H1 (cell line): ENCODE measurements around the gene WWC1. TPM values are rescaled to one million over a fixed set of nuclear protein-coding genes. Genes with fewer than 3 reads are reported as not detected.

Experiments used
- CTCF ChIA-PET: fragments of 300-600 bp; sonication (Branson Sonifier 250); formaldehyde crosslinking; loops from one replicate; lab custom pipeline; 2021; ENCODE audit not compliant: partially characterized antibody; lab: Charles Lee
- POLR2A ChIA-PET: fragments of 300-600 bp; sonication (Branson Sonifier 250); formaldehyde crosslinking; loops from one replicate; lab custom pipeline; 2021; ENCODE audit warnings: inconsistent platforms; ENCODE audit not compliant: partially characterized antibody; lab: Charles Lee
- DNase-seq, 2 experiments: peaks; one replicate each; pipeline versions ENCODE4 v3.0.0 to v3.0.0-alpha.2; 2010 to 2022; ENCODE audit warnings: low spot score in 2 of 2, low read depth in 1 of 2, mixed read lengths in 1 of 2
- FAIRE-seq: peaks from 2 replicates; lab custom pipeline; 2011; peaks lifted over from hg19 to GRCh38; lab: Jason Lieb, UNC
- H2AFZ ChIP-seq: 2 replicates; pipeline ENCODE4 v1.8.1; 2012; ENCODE audit warnings: low read length, inconsistent platforms
- H2AK5ac ChIP-seq: 2 replicates; pipeline ENCODE4 v1.6.1; 2013; ENCODE audit warnings: low read depth, low read length
- H2BK120ac ChIP-seq: replicated peaks from 2 replicates; pipeline ENCODE3; 2013; ENCODE audit warnings: low read depth, low read length, inconsistent platforms
- H2BK12ac ChIP-seq: 2 replicates; pipeline ENCODE4 v1.6.1; 2013; ENCODE audit warnings: low read depth, low read length
- H2BK15ac ChIP-seq: 2 replicates; pipeline ENCODE4 v1.6.1; 2013; ENCODE audit warnings: low read length
- H2BK20ac ChIP-seq: 2 replicates; pipeline ENCODE4 v1.6.1; 2013; ENCODE audit warnings: low read length
- H2BK5ac ChIP-seq: 2 replicates; pipeline ENCODE4 v1.6.1; 2013; ENCODE audit warnings: low read depth, low read length
- H3K14ac ChIP-seq: 2 replicates; pipeline ENCODE4 v1.6.1; 2013; ENCODE audit warnings: inconsistent platforms; ENCODE audit not compliant: insufficient read length
- H3K18ac ChIP-seq: 2 replicates; pipeline ENCODE4 v1.6.1; 2013; ENCODE audit warnings: low read length; ENCODE audit errors: extremely low read depth
- H3K23ac ChIP-seq: 2 replicates; pipeline ENCODE4 v1.6.1; 2013; ENCODE audit warnings: inconsistent platforms; ENCODE audit not compliant: insufficient read length
- H3K23me2 ChIP-seq: 2 replicates; pipeline ENCODE4 v1.6.1; 2013; ENCODE audit warnings: low read depth, low read length
- H3K27ac ChIP-seq: 2 replicates; pipeline ENCODE4 v1.6.1; 2011; ENCODE audit warnings: low read depth, low read length, inconsistent platforms
- H3K27me3 ChIP-seq, 4 experiments: replicated peaks in 1 of 4; 1 replicate in 1 of 4; 2 replicates in 3 of 4; pipeline versions ENCODE4 v1.6.1 to v1.8.1; 2011 to 2013; ENCODE audit warnings: low read length in 3 of 4, mild to moderate bottlenecking in 3 of 4, inconsistent platforms in 2 of 4, mixed read lengths in 2 of 4, moderate library complexity in 1 of 4; ENCODE audit not compliant: control insufficient read depth in 3 of 4, insufficient read depth in 3 of 4; ENCODE audit errors: extremely low read depth in 1 of 4
- H3K36me3 ChIP-seq, 4 experiments: 2 replicates each; pipeline versions ENCODE4 v1.6.1 to v1.8.1; 2011 to 2013; ENCODE audit warnings: mild to moderate bottlenecking in 4 of 4, low read length in 3 of 4, moderate library complexity in 2 of 4, control low read depth in 1 of 4, inconsistent platforms in 1 of 4; ENCODE audit not compliant: insufficient read depth in 4 of 4, control insufficient read depth in 2 of 4
- H3K4ac ChIP-seq: replicated peaks from 2 replicates; pipeline ENCODE3; 2013; ENCODE audit warnings: low read length, low read depth, mixed read lengths, inconsistent platforms; ENCODE audit not compliant: insufficient read length
- H3K4me1 ChIP-seq, 4 experiments: replicated peaks in 1 of 4; 1 replicate in 1 of 4; 2 replicates in 3 of 4; pipeline versions ENCODE4 v1.6.1 to v1.8.1; 2011 to 2013; ENCODE audit warnings: low read length in 3 of 4, inconsistent platforms in 2 of 4, mixed read lengths in 1 of 4; ENCODE audit not compliant: insufficient read depth in 4 of 4, control insufficient read depth in 3 of 4
- H3K4me2 ChIP-seq, 2 experiments: 2 replicates each; pipeline versions ENCODE4 v1.6.1 to v1.8.1; 2011 to 2013; ENCODE audit warnings: low read depth in 2 of 2, low read length in 2 of 2, control low read depth in 1 of 2, inconsistent platforms in 1 of 2, mild to moderate bottlenecking in 1 of 2; ENCODE audit not compliant: insufficient read depth in 1 of 2
- H3K4me3 ChIP-seq, 4 experiments: fragments of 200-600, 300-600 bp in 1 of 4; sonication (generic), shearing (Covaris generic), sonication (Bioruptor Twin) in 1 of 4; 2 replicates each; pipeline versions ENCODE4 v1.5.1 to v1.8.1; 2011 to 2016; ENCODE audit warnings: low read length in 4 of 4, low read depth in 3 of 4, control low read depth in 2 of 4, inconsistent platforms in 2 of 4, mild to moderate bottlenecking in 2 of 4, mixed read lengths in 1 of 4, moderate library complexity in 1 of 4; ENCODE audit not compliant: insufficient read depth in 2 of 4; ENCODE audit errors: extremely low read depth in 1 of 4
- H3K56ac ChIP-seq: replicated peaks from 2 replicates; pipeline ENCODE3; 2013; ENCODE audit warnings: low read depth, mild to moderate bottlenecking, mixed read lengths, low read length, inconsistent platforms; ENCODE audit not compliant: insufficient read length
- H3K79me1 ChIP-seq: 2 replicates; pipeline ENCODE4 v1.6.1; 2013; ENCODE audit warnings: low read depth, low read length, control low read depth
- H3K79me2 ChIP-seq, 2 experiments: 2 replicates each; pipeline versions ENCODE4 v1.6.1 to v1.8.1; 2012 to 2013; ENCODE audit warnings: low read length in 2 of 2, mild to moderate bottlenecking in 2 of 2, inconsistent platforms in 1 of 2; ENCODE audit not compliant: insufficient read depth in 2 of 2, control insufficient read depth in 1 of 2
- H3K9ac ChIP-seq, 4 experiments: replicated peaks in 1 of 4; 1 replicate in 1 of 4; 2 replicates in 3 of 4; pipeline versions ENCODE4 v1.6.1 to v1.8.1; 2011 to 2013; ENCODE audit warnings: low read depth in 3 of 4, low read length in 3 of 4, control low read depth in 2 of 4, mild to moderate bottlenecking in 2 of 4, moderate library complexity in 2 of 4, inconsistent platforms in 1 of 4; ENCODE audit errors: extremely low read depth in 1 of 4
- H3K9me3 ChIP-seq, 2 experiments: 2 replicates each; pipeline versions ENCODE4 v1.6.1 to v1.8.1; 2012 to 2013; ENCODE audit warnings: mild to moderate bottlenecking in 2 of 2, moderate library complexity in 2 of 2, control low read depth in 1 of 2, inconsistent platforms in 1 of 2, low read depth in 1 of 2, low read length in 1 of 2, mixed read lengths in 1 of 2; ENCODE audit not compliant: insufficient read depth in 2 of 2
- H4K20me1 ChIP-seq, 2 experiments: replicated peaks in 1 of 2; 2 replicates each; pipeline versions ENCODE3 to v1.8.1; 2011 to 2013; ENCODE audit warnings: inconsistent platforms in 2 of 2, low read length in 2 of 2, mild to moderate bottlenecking in 1 of 2; ENCODE audit not compliant: insufficient read depth in 2 of 2, control insufficient read depth in 1 of 2
- H4K5ac ChIP-seq: 2 replicates; pipeline ENCODE4 v1.6.1; 2013; ENCODE audit warnings: low read length, low read depth, mixed read lengths, inconsistent platforms; ENCODE audit not compliant: insufficient read length
- H4K8ac ChIP-seq: 2 replicates; pipeline ENCODE4 v1.8.0; 2013; ENCODE audit warnings: mild to moderate bottlenecking, moderate library complexity, low read length, inconsistent platforms; ENCODE audit not compliant: insufficient read depth; ENCODE audit errors: extremely low read depth
- H4K91ac ChIP-seq: replicated peaks from 2 replicates; pipeline ENCODE3; 2013; ENCODE audit warnings: low read length, mixed read lengths, inconsistent platforms; ENCODE audit not compliant: insufficient read length
- CBX5 ChIP-seq: fragments of 300-800, 300-1000 bp; sonication (generic); IDR thresholded peaks from 2 replicates; pipeline ENCODE4 v1.7.1; 2016; ENCODE audit warnings: antibody characterized with exemption, low read length, low read depth
- CHD2 ChIP-seq: IDR thresholded peaks from 2 replicates; pipeline ENCODE4 v1.6.1; 2012; ENCODE audit warnings: low read length, improper control_type of control experiment
- CREB1 ChIP-seq: IDR thresholded peaks from 2 replicates; pipeline ENCODE4 v1.6.1; 2012; ENCODE audit warnings: inconsistent platforms
- EGR1 ChIP-seq: IDR thresholded peaks from 2 replicates; pipeline ENCODE4 v1.6.1; 2011; ENCODE audit warnings: low read depth, low read length, borderline replicate concordance
- EP300 ChIP-seq, 2 experiments: IDR thresholded peaks; 1 replicate in 1 of 2; 2 replicates in 1 of 2; pipeline ENCODE4 v1.6.1; 2011 to 2012; ENCODE audit warnings: low read depth in 2 of 2, low read length in 2 of 2, mild to moderate bottlenecking in 2 of 2, borderline replicate concordance in 1 of 2, inconsistent platforms in 1 of 2, moderate library complexity in 1 of 2
- EZH2 ChIP-seq: fragments of 200-600 bp; sonication (generic); IDR thresholded peaks from 2 replicates; pipeline ENCODE4 v1.7.1; 2012; ENCODE audit warnings: low read depth, mild to moderate bottlenecking, moderate library complexity, low read length, inconsistent platforms; ENCODE audit not compliant: severe bottlenecking
- HDAC2 ChIP-seq, 2 experiments: fragments of 300-600 bp in 1 of 2; sonication (generic) in 1 of 2; IDR thresholded peaks; 2 replicates each; pipeline ENCODE4 v1.6.1; 2011 to 2012; ENCODE audit warnings: low read depth in 2 of 2, low read length in 2 of 2, mild to moderate bottlenecking in 2 of 2, moderate library complexity in 2 of 2, borderline replicate concordance in 1 of 2, inconsistent platforms in 1 of 2
- KDM4A ChIP-seq: IDR thresholded peaks from one replicate; pipeline ENCODE4 v1.7.1; 2012; ENCODE audit warnings: low read depth, mild to moderate bottlenecking, moderate library complexity, low read length, inconsistent platforms; ENCODE audit not compliant: severe bottlenecking
- RAD21 ChIP-seq, 2 experiments: IDR thresholded peaks in 1 of 2; conservative IDR thresholded peaks in 1 of 2; 2 replicates each; pipeline ENCODE4 v1.6.1; 2011; ENCODE audit warnings: low read depth in 2 of 2, low read length in 2 of 2, improper control_type of control experiment in 1 of 2, inconsistent platforms in 1 of 2, mild to moderate bottlenecking in 1 of 2, moderate library complexity in 1 of 2
- TEAD4 ChIP-seq: IDR thresholded peaks from 2 replicates; pipeline ENCODE4 v1.6.1; 2012; ENCODE audit warnings: low read depth, low read length, inconsistent platforms, mixed read lengths
- WGBS, 2 experiments: shearing (Covaris generic) in 1 of 2; methylation state at CpG; one replicate each; pipeline versions ENCODE4 v1.1.6 to v1.1.7; 2013 to 2015; ENCODE audit warnings: low lambda C conversion rate in 2 of 2, mixed read lengths in 2 of 2, inconsistent platforms in 1 of 2, low coverage in 1 of 2, missing lambda C conversion rate in 1 of 2; ENCODE audit not compliant: insufficient replicate concordance in 2 of 2, insufficient coverage in 1 of 2, insufficient read length in 1 of 2; ENCODE audit errors: extremely low coverage in 1 of 2, missing lambda C conversion rate in 1 of 2; 5-methylcytosine and 5-hydroxymethylcytosine counted together
- polyA plus RNA-seq, 7 experiments: library from polyadenylated mRNA; depleted of rRNA in 3 of 7; stranded (reverse) in 5 of 7; unstranded in 2 of 7; fragments of >200 nt in 5 of 7; fragments of 200-250 nt in 2 of 7; gene quantifications; 1 replicate in 5 of 7; 2 replicates in 1 of 7; 4 replicates in 1 of 7; pipeline versions ENCODE4 v1.2.1 to v1.2.3, GENCODE V29; 2011 to 2013; ENCODE audit warnings: missing spikeins in 2 of 7, mixed read lengths in 2 of 7
- total RNA-seq: library from RNA; stranded (reverse); fragmentation: NEBNext Ultra II Directional; extraction: Animal tissue kit (Norgen Biotek cat#: 25700); gene quantifications from 2 replicates; pipeline ENCODE4 v1.2.1, GENCODE V29; 2021

Gene WWC1
- total and polyA plus RNA-seq, 2 of the 8 experiments (the other 6 are each of a cell fraction or from before 2014, with no cell fraction given) = 16.4 to 41.1 TPM

DNA sequence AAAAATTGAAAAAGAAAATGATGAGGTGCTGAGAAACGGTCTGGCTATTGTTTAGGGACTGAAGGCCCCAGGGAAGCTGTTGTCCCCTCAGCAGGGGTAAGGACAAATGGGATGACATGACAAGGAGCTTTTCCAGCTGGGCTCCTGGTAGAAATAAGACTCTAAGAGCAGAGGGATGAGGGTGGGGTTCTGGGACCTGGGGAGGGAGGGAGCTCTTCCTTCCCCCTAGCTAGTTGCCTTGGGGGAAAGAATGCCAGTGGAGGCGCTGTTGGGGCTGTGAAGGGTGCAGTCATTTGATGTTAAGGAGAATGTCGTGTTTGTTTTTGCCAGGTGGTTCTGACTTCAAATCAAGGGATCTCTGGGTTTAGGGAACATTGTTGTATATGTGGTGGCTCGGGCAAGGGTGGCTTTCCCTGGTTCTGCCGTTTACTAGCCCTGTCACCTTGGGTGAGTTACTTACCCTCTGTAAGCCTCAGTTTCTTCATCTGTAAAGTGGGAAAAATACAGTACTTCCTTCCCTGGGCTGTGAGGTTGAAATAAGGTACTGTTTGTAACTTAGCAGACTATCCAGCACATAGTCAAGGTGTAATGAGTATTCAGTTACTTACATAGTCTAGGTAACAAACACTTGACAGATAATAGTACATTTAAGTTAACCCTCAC lies 47.8 kb downstream of the WWC1 start:
- H3K79me2 ChIP-seq = peaks cover 0 to 57% of the 10 kb centered on the region in 2 experiments; a peak in 3 of 4 replicates
- CTCF ChIA-PET = interaction anchor here (0.6 to 2.2 kb wide), 22 partner anchors 9 to 69 kb away, joined by 3 to 18 read pairs (median 4); no protein-coding TSS in a partner anchor
- no peak for TF ChIP-seq EGR1
- peak; percentile 65; the same call in 1 of the 2 replicates for TF ChIP-seq TEAD4
- no peak for TF ChIP-seq EZH2
- TF ChIP-seq KDM4A = no peak
- peak in 1 of 2 experiments; percentile 51; a peak in 3 of 4 replicates for TF ChIP-seq RAD21 (IDR thresholded peaks at IDR 0.05 in 1 of 2, conservative IDR thresholded peaks at IDR 0.05 in 1 of 2; ENCODE audit: low read depth in 2 of 2, low read length in 2 of 2)
- 0 out of 4 replicates have a peak, but pooled peaks of 1 of the 2 experiments have one; percentile 58 for TF ChIP-seq HDAC2 (IDR thresholded peaks at IDR 0.05; ENCODE audit: borderline replicate concordance in 1 of 2, low read depth in 2 of 2, low read length in 2 of 2)
- TF ChIP-seq CHD2 = no peak
- TF ChIP-seq CREB1 = no peak
- no peak for TF ChIP-seq CBX5
- no peak for TF ChIP-seq EP300 (IDR thresholded peaks at IDR 0.05; ENCODE audit: borderline replicate concordance in 1 of 2, low read depth in 2 of 2, low read length in 2 of 2)

More for the DNA sequence above, 47.8 kb downstream of the WWC1 start:
- no peak overlapping the region for H3K14ac ChIP-seq
- peak in 1 of 2 experiments; percentile 65 for DNase-seq
- H3K27ac ChIP-seq = no peak overlapping the region
- peaks cover 2 to 5% of the 10 kb centered on the region in 2 experiments for H4K20me1 ChIP-seq
- no peak overlapping the region for H2BK120ac ChIP-seq
- POLR2A ChIA-PET = interaction anchor here (0.6 to 1.1 kb wide), 3 partner anchors 9 to 81 kb away, joined by 3 to 7 read pairs (median 3); no protein-coding TSS in a partner anchor
- peaks cover 18% of the 10 kb centered on the region for H3K79me1 ChIP-seq
- H3K18ac ChIP-seq = no peak overlapping the region
- H4K91ac ChIP-seq = no peak overlapping the region
- H3K9ac ChIP-seq = no peak overlapping the region
- H4K5ac ChIP-seq = no peak overlapping the region
- no peaks in the 10 kb centered on the region for H3K36me3 ChIP-seq
- no peak overlapping the region for H3K4ac ChIP-seq
- H4K8ac ChIP-seq = no peak overlapping the region
- H3K9me3 ChIP-seq = no peaks in the 10 kb centered on the region
- H2BK20ac ChIP-seq = no peak overlapping the region
- no peaks in the 10 kb centered on the region for H3K23me2 ChIP-seq
- no peak overlapping the region; a peak in 1 of 4 replicates for H3K4me2 ChIP-seq
- H3K27me3 ChIP-seq = no peaks in the 10 kb centered on the region
- no peak overlapping the region for H3K4me3 ChIP-seq
- peaks cover 12 to 25% (median 18%) of the 10 kb centered on the region in 4 experiments for H3K4me1 ChIP-seq
- no peak overlapping the region for H2BK12ac ChIP-seq
- no peak overlapping the region for H2AFZ ChIP-seq
- H2BK5ac ChIP-seq = no peak overlapping the region
- H2BK15ac ChIP-seq = no peak overlapping the region
- H3K23ac ChIP-seq = no peak overlapping the region
- FAIRE-seq = no peak
- WGBS, 2 experiments = 39% methylated on average over 5 of the region's 5 CpGs; no CpG with 5 or more reads in 1 of the 2 experiments
- no peak overlapping the region for H2AK5ac ChIP-seq
- no peak overlapping the region for H3K56ac ChIP-seq
